GM18861 (cell line): Measurements from ENCODE around the gene RPS2.

Experiments used
- ATAC-seq: cut with Tn5 transposase; IDR thresholded peaks from one replicate; pipeline ENCODE4 v1.9.1; 2021; ENCODE audit not compliant: unreplicated experiment

RPS2 gene

GRCh38 chr16:1999866-2000514, 35.4 kb upstream of the RPS2 start:
- no peak for ATAC-seq

GRCh38 chr16:1998852-1999801, 34.5 kb upstream of the RPS2 start:
- ATAC-seq: no peak

GRCh38 chr16:1998360-1998835, 33.8 kb upstream of the RPS2 start:
- no peak for ATAC-seq

GRCh38 chr16:1997494-1998359, 33.1 kb upstream of the RPS2 start:
- no peak for ATAC-seq

- no peak for ATAC-seq
Observed at GRCh38 chr16:1993731-1994131, 29.1 kb upstream of the RPS2 start.

- ATAC-seq: no peak
Observed at GRCh38 chr16:1992704-1993317, 28.2 kb upstream of the RPS2 start.

- no peak for ATAC-seq
Observed at GRCh38 chr16:1991948-1992703, 27.5 kb upstream of the RPS2 start.

GRCh38 chr16:1991588-1991947, 26.9 kb upstream of the RPS2 start:
- ATAC-seq: no peak

- no peak for ATAC-seq
Observed at GRCh38 chr16:1991135-1991551, 26.5 kb upstream of the RPS2 start.

GRCh38 chr16:1990351-1991134, 25.9 kb upstream of the RPS2 start:
- no peak for ATAC-seq

- no peak for ATAC-seq
Observed at GRCh38 chr16:1990101-1990350, 25.4 kb upstream of the RPS2 start.

- ATAC-seq: no peak
Observed at GRCh38 chr16:1989209-1990100, 24.8 kb upstream of the RPS2 start, which contains the start of gene SYNGR3. TSS of gene SYNGR3 (plus strand) at chr16:1989970. CDS start at chr16:1990103, 133 bp downstream.

- no peak for ATAC-seq
Observed at GRCh38 chr16:1987198-1987597, 22.6 kb upstream of the RPS2 start.

GRCh38 chr16:1985466-1986150, 21.0 kb upstream of the RPS2 start:
- ATAC-seq: no peak

- no peak for ATAC-seq
Observed at GRCh38 chr16:1984347-1985225, 20.0 kb upstream of the RPS2 start.

GRCh38 chr16:1983544-1984346, 19.1 kb upstream of the RPS2 start, which contains the start of gene GFER:
TSS of gene GFER (plus strand) at chr16:1984193. CDS start at chr16:1984219, 26 bp downstream.
- peak; percentile 65 for ATAC-seq
